ENCODE results near the gene ZBTB5. TPM values are rescaled to one million over a fixed set of nuclear protein-coding genes. Genes with fewer than 3 reads are reported as not detected.
A peak's percentile ranks its signal among the peaks of the same experiment; 100 is the strongest.

The ZBTB5 gene
- total and polyA plus RNA-seq, 9 of the 15 experiments (the other 6 are each of a cell fraction or from before 2014, with no cell fraction given) = 2.3 to 43.2 (median 15.5) TPM

GRCh38 chr9:37410354-37410861, 54.8 kb downstream of the ZBTB5 start:
- Histone ChIP-seq H3K9ac (ENCODE audit: insufficient read depth in 1 of 2, low read depth in 2 of 2, low read length in 2 of 2) (peak overlapping the region in 1 of 2 experiments; percentile 64; a peak in 2 of 4 replicates), H3K27ac (ENCODE audit: extremely low read depth, low read depth, low read length) (no peak overlapping the region), H3K79me2 (ENCODE audit: control insufficient read depth, insufficient read depth, low read length) (no peaks in the 10 kb centered on the region), H3K4me1 (replicated peaks in 1 of 2; ENCODE audit: control insufficient read depth in 2 of 2, insufficient read depth in 2 of 2, low read length in 2 of 2) (peaks cover 8 to 26% of the 10 kb centered on the region in 2 experiments; a peak in 4 of 5 replicates), H2AFZ (ENCODE audit: low read depth, low read length) (peak overlapping the region; percentile 21), H4K20me1 (replicated peaks; ENCODE audit: control insufficient read depth, insufficient read depth, low read length) (no peaks in the 10 kb centered on the region), H3K27me3 (ENCODE audit: control insufficient read depth in 2 of 2, insufficient read depth in 2 of 2, low read length in 2 of 2) (no peaks in the 10 kb centered on the region; a peak in 1 of 5 replicates), H3K36me3 (ENCODE audit: control insufficient read depth, insufficient read depth, low read length) (no peaks in the 10 kb centered on the region), H3K9me3 (replicated peaks; ENCODE audit: control insufficient read depth, insufficient read depth, low read depth, low read length) (no peaks in the 10 kb centered on the region), H3K4me3 (no peak overlapping the region), H3K4me2 (ENCODE audit: insufficient read depth, low read length) (no peak overlapping the region), H3K9me1 (ENCODE audit: control insufficient read depth, insufficient read depth, low read length) (no peaks in the 10 kb centered on the region)
- no peak for ATAC-seq
- no peak for TF ChIP-seq SLC30A9 (CRISPR knock-in tag; IDR thresholded peaks at IDR 0.05)
- no peak for TF ChIP-seq ETS1 (conservative IDR thresholded peaks at IDR 0.05; ENCODE audit: control insufficient read depth, low read depth, low read length)
- TF ChIP-seq TFE3 (CRISPR knock-in tag; IDR thresholded peaks at IDR 0.05) = no peak
- TF ChIP-seq NCOA1 (IDR thresholded peaks at IDR 0.05; ENCODE audit: low read depth) = no peak
- TF ChIP-seq RB1 (IDR thresholded peaks at IDR 0.05; ENCODE audit: low read depth) = no peak
- TF ChIP-seq ZNF511 (CRISPR knock-in tag; IDR thresholded peaks at IDR 0.05) = no peak
- no peak for TF ChIP-seq CHD2 (IDR thresholded peaks at IDR 0.05; ENCODE audit: low read depth, low read length)
- no peak for TF ChIP-seq TCF3 (CRISPR knock-in tag; IDR thresholded peaks at IDR 0.05)
- TF ChIP-seq NBN (IDR thresholded peaks at IDR 0.05; ENCODE audit: low read depth) = no peak
- no peak for TF ChIP-seq ZNF354B (CRISPR knock-in tag; IDR thresholded peaks at IDR 0.05)
- TF ChIP-seq ZNF75A (CRISPR knock-in tag; IDR thresholded peaks at IDR 0.05) = no peak
- TF ChIP-seq ZNF212 (CRISPR knock-in tag; IDR thresholded peaks at IDR 0.05) = no peak
- TF ChIP-seq PHB (CRISPR knock-in tag; IDR thresholded peaks at IDR 0.05) = no peak
- no peak for TF ChIP-seq POLR2H (tag; IDR thresholded peaks at IDR 0.05; ENCODE audit: low read depth)
- TF ChIP-seq ZNF740 (CRISPR knock-in tag; IDR thresholded peaks at IDR 0.05) = no peak
- TF ChIP-seq ZNF740 (tag; IDR thresholded peaks at IDR 0.05) = no peak
- ChIA-PET CTCF (ENCODE audit: low intra/inter-chr PET ratio) (interaction anchor here (0.6 to 0.7 kb wide), 2 partner anchors 143 to 228 kb away, joined by 3 read pairs; no protein-coding TSS in a partner anchor), POLR2A (interaction anchor here (1.0 to 1.8 kb wide), 4 partner anchors 13 to 27 kb away, joined by 3 to 5 read pairs (median 4); no protein-coding TSS in a partner anchor)
- in situ Hi-C loops (cut with MboI) (no loop called here), intact Hi-C loops (cut with micrococcal nuclease) (loop anchor here (5.0 kb wide), 1 partner anchor 413 kb away; no protein-coding TSS in a partner anchor)
- FAIRE-seq = no peak
- DNase-seq (ENCODE audit: extremely low read depth in 1 of 4, low spot score in 3 of 4) = no peak
- WGBS (ENCODE audit: insufficient coverage, low coverage, missing lambda C conversion rate) = 40% methylated on average over 8 of the region's 9 CpGs
- BruUV-seq (replicated peaks) = no TSS peak

Data from K562 (cell line).